GM21737 (cell line): ENCODE measurements around the gene USP17L13.
"Not testable (repeated sequence)": the region's sequence is repeated elsewhere in the genome, so short reads cannot be mapped to it uniquely, and the experiment has no call there.

Experiments
- ATAC-seq: cut with Tn5 transposase; IDR thresholded peaks from one replicate; pipeline ENCODE4 v1.9.1; 2021; ENCODE audit warnings: mild to moderate bottlenecking, moderate library complexity; ENCODE audit not compliant: unreplicated experiment

The USP17L13 gene, protein sequence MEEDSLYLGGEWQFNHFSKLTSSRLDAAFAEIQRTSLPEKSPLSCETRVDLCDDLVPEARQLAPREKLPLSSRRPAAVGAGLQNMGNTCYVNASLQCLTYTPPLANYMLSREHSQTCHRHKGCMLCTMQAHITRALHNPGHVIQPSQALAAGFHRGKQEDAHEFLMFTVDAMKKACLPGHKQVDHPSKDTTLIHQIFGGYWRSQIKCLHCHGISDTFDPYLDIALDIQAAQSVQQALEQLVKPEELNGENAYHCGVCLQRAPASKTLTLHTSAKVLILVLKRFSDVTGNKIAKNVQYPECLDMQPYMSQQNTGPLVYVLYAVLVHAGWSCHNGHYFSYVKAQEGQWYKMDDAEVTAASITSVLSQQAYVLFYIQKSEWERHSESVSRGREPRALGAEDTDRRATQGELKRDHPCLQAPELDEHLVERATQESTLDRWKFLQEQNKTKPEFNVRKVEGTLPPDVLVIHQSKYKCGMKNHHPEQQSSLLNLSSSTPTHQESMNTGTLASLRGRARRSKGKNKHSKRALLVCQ

DNA sequence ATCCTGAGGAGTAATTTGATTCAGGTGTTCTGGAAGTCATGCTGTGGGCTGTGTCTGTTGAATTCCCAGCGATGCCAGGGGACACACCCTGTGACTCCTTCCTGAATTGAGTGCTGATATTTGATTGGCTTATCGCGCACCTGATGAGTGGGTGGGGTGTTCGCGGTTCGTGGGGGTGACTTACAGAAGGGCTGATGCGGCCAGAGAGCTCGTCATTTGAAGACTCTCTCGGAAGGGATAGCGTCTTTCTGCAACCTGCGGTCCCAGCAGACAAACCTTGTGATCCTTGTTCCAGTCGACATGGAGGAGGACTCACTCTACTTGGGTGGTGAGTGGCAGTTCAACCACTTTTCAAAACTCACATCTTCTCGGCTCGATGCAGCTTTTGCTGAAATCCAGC lies at the start of gene USP17L13:
Gene USP17L13, plus strand, starts transcription at position 301 of the 400 bp plus-strand sequence. Its CDS starts 0 bp downstream, at position 301.
- ATAC-seq = not testable (repeated sequence)

DNA sequence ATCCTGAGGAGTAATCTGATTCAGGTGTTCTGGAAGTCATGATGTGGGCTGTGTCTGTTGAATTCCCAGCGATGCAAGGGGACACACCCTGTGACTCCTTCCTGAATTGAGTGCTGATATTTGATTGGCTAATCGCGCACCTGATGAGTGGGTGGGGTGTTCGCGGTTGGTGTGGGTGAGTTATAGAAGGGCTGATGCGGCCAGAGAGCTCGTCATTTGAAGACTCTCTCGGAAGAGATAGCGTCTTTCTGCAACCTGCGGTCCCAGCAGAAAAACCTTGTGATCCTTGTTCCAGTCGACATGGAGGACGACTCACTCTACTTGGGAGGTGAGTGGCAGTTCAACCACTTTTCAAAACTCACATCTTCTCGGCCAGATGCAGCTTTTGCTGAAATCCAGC lies 14.3 kb upstream of the USP17L13 start, which contains the start of gene USP17L10:
Gene USP17L10, plus strand, starts transcription at position 301 of the 400 bp plus-strand sequence. Its CDS starts 0 bp downstream, at position 301.
- ATAC-seq = not testable (repeated sequence)

- not testable (repeated sequence) for ATAC-seq
Observed at GRCh38 chr4:9214701-9215100, 10.0 kb upstream of the USP17L13 start.

GRCh38 chr4:9215105-9215504 lies 9.6 kb upstream of the USP17L13 start, which contains the start of gene USP17L11:
Gene USP17L11, plus strand, starts transcription at chr4:9215405. Its CDS starts 0 bp downstream, at chr4:9215405.
- not testable (repeated sequence) for ATAC-seq

DNA sequence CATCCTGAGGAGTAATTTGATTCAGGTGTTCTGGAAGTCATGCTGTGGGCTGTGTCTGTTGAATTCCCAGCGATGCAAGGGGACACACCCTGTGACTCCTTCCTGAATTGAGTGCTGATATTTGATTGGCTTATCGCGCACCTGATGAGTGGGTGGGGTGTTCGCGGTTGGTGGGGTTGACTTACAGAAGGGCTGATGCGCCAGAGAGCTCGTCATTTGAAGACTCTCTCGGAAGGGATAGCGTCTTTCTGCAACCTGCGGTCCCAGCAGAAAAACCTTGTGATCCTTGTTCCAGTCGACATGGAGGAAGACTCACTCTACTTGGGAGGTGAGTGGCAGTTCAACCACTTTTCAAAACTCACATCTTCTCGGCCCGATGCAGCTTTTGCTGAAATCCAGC lies 4.8 kb upstream of the USP17L13 start, which contains the start of gene USP17L12:
Gene USP17L12, plus strand, starts transcription at position 301 of the 400 bp plus-strand sequence. Its CDS starts 0 bp downstream, at position 301.
- ATAC-seq = not testable (repeated sequence)

GRCh38 chr4:9230249-9230648 lies 5.6 kb downstream of the USP17L13 start:
- ATAC-seq = not testable (repeated sequence)

- not testable (repeated sequence) for ATAC-seq
Observed at GRCh38 chr4:9234085-9234484, 9.4 kb downstream of the USP17L13 start, which contains the start of gene USP17L15. Gene USP17L15, plus strand, starts transcription at chr4:9234385. Its CDS starts 0 bp downstream, at chr4:9234385.

DNA sequence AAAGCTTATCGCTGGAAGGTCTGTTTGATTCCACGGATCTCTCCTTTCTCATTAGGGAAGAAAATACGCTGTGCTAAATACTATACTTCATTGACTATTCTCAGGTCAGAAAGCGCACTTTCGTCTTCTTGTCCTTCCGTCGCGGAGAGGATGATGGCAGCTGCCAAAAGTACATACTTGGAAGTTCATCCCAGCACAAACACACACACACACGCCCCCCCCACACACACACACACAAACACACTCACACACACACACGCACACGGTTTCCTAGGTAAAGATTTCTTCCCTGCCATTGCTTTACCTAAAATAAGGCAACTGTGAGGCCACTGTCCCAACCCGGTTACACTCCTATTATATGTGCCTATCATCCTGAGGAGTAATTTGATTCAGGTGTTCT lies 13.8 kb downstream of the USP17L13 start:
- ATAC-seq = not testable (repeated sequence)

- ATAC-seq = not testable (repeated sequence)
Observed at GRCh38 chr4:9243579-9243978, 18.9 kb downstream of the USP17L13 start, which contains the start of gene USP17L17. Gene USP17L17, plus strand, starts transcription at chr4:9243879. Its CDS starts 0 bp downstream, at chr4:9243879.

- ATAC-seq = not testable (repeated sequence)
Observed at GRCh38 chr4:9247953-9248680, 23.4 kb downstream of the USP17L13 start, which contains the start of gene USP17L18. Gene USP17L18, plus strand, starts transcription at chr4:9248630. Its CDS starts 0 bp downstream, at chr4:9248630.

DNA sequence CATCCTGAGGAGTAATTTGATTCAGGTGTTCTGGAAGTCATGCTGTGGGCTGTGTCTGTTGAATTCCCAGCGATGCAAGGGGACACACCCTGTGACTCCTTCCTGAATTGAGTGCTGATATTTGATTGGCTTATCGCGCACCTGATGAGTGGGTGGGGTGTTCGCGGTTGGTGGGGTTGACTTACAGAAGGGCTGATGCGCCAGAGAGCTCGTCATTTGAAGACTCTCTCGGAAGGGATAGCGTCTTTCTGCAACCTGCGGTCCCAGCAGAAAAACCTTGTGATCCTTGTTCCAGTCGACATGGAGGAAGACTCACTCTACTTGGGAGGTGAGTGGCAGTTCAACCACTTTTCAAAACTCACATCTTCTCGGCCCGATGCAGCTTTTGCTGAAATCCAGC lies 28.4 kb downstream of the USP17L13 start, which contains the start of gene USP17L19:
Gene USP17L19, plus strand, starts transcription at position 301 of the 400 bp plus-strand sequence. Its CDS starts 0 bp downstream, at position 301.
- ATAC-seq = not testable (repeated sequence)

DNA sequence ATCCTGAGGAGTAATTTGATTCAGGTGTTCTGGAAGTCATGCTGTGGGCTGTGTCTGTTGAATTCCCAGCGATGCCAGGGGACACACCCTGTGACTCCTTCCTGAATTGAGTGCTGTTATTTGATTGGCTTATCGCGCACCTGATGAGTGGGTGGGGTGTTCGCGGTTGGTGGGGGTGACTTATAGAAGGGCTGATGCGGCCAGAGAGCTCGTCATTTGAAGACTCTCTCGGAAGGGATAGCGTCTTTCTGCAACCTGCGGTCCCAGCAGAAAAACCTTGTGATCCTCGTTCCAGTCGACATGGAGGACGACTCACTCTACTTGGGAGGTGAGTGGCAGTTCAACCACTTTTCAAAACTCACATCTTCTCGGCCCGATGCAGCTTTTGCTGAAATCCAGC lies 33.1 kb downstream of the USP17L13 start, which contains the start of gene USP17L20:
Gene USP17L20, plus strand, starts transcription at position 301 of the 400 bp plus-strand sequence. Its CDS starts 0 bp downstream, at position 301.
- not testable (repeated sequence) for ATAC-seq

DNA sequence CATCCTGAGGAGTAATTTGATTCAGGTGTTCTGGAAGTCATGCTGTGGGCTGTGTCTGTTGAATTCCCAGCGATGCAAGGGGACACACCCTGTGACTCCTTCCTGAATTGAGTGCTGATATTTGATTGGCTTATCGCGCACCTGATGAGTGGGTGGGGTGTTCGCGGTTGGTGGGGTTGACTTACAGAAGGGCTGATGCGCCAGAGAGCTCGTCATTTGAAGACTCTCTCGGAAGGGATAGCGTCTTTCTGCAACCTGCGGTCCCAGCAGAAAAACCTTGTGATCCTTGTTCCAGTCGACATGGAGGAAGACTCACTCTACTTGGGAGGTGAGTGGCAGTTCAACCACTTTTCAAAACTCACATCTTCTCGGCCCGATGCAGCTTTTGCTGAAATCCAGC lies 37.9 kb downstream of the USP17L13 start, which contains the start of gene USP17L21:
Gene USP17L21, plus strand, starts transcription at position 301 of the 400 bp plus-strand sequence. Its CDS starts 0 bp downstream, at position 301.
- not testable (repeated sequence) for ATAC-seq

GRCh38 chr4:9267319-9267718 lies 42.6 kb downstream of the USP17L13 start, which contains the start of gene USP17L22:
Gene USP17L22, plus strand, starts transcription at chr4:9267619. Its CDS starts 0 bp downstream, at chr4:9267619.
- ATAC-seq = not testable (repeated sequence)

DNA sequence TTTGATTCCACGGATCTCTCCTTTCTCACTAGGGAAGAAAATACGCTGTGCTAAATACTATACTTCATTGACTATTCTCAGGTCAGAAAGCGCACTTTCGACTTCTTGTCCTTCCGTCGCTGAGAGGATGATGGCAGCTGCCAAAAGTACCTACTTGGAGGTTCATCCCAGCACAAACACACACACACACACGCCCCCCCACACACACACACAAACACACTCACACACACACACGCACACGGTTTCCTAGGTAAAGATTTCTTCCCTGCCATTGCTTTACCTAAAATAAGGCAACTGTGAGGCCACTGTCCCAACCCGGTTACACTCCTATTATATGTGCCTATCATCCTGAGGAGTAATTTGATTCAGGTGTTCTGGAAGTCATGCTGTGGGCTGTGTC lies 47.0 kb downstream of the USP17L13 start:
- ATAC-seq = not testable (repeated sequence)
